ENCODE measurements around the gene MYOG.

MYOG gene

GRCh38 chr1:203069030-203069747 is 16.6 kb downstream of the MYOG start:
- DNase-seq = no peak

- DNase-seq = no peak
These were observed 18.8 kb downstream of the MYOG start for GRCh38 chr1:203066965-203067364.

GRCh38 chr1:203065986-203066385 is 19.8 kb downstream of the MYOG start:
- DNase-seq = no peak

- DNase-seq = no peak
These were observed 20.6 kb downstream of the MYOG start for GRCh38 chr1:203065191-203065590.

- no peak for DNase-seq
These were observed 22.5 kb downstream of the MYOG start for GRCh38 chr1:203063287-203063686.

- DNase-seq = no peak
These were observed 25.7 kb downstream of the MYOG start for GRCh38 chr1:203060115-203060514.

- no peak for DNase-seq
These were observed 26.3 kb downstream of the MYOG start for GRCh38 chr1:203059485-203059884.

- DNase-seq = no peak
These were observed 27.2 kb downstream of the MYOG start for GRCh38 chr1:203058676-203058935.

- DNase-seq = no peak
These were observed 27.7 kb downstream of the MYOG start for GRCh38 chr1:203057911-203058675.

- no peak for DNase-seq
These were observed 29.3 kb downstream of the MYOG start for GRCh38 chr1:203056516-203056915.

- no peak for DNase-seq
These were observed 29.8 kb downstream of the MYOG start for GRCh38 chr1:203056012-203056411.

- no peak for DNase-seq
These were observed 30.5 kb downstream of the MYOG start for GRCh38 chr1:203055161-203055799.

GRCh38 chr1:203054642-203055041 is 31.2 kb downstream of the MYOG start:
- DNase-seq = no peak

- DNase-seq = no peak
These were observed 31.6 kb downstream of the MYOG start for GRCh38 chr1:203054184-203054583.

- no peak for DNase-seq
These were observed 33.2 kb downstream of the MYOG start for GRCh38 chr1:203052601-203053000.

- no peak for DNase-seq
These were observed 33.9 kb downstream of the MYOG start for GRCh38 chr1:203051841-203052324.

- no peak for DNase-seq
These were observed 35.0 kb downstream of the MYOG start for GRCh38 chr1:203050826-203051225.

GRCh38 chr1:203049576-203050180 is 36.1 kb downstream of the MYOG start:
- no peak for DNase-seq

- no peak for DNase-seq
These were observed 36.7 kb downstream of the MYOG start for GRCh38 chr1:203049077-203049476.

- DNase-seq = no peak
These were observed 37.2 kb downstream of the MYOG start for GRCh38 chr1:203048555-203049051.

GRCh38 chr1:203048086-203048485 is 37.7 kb downstream of the MYOG start:
- DNase-seq = no peak

- DNase-seq = no peak
These were observed 38.7 kb downstream of the MYOG start for GRCh38 chr1:203046984-203047630.
